AG09319 (cell line): Measurements from ENCODE around the gene KRT82.

Experiments used
- DNase-seq: peaks from one replicate; pipeline ENCODE4 v3.0.0-alpha.2; 2010; ENCODE audit warnings: low read depth; ENCODE audit errors: extremely low read depth
- CTCF ChIP-seq: IDR thresholded peaks from 2 replicates; pipeline ENCODE4 v1.5.1; 2011; ENCODE audit warnings: low read depth, mild to moderate bottlenecking, inconsistent platforms, low read length, moderate library complexity

KRT82 gene

GRCh38 chr12:52400906-52401305 lies 5.2 kb downstream of the KRT82 start:
- no peak for DNase-seq
- TF ChIP-seq CTCF = no peak

GRCh38 chr12:52399756-52400155 lies 6.4 kb downstream of the KRT82 start:
- no peak for DNase-seq
- TF ChIP-seq CTCF = no peak

- no peak for TF ChIP-seq CTCF
- DNase-seq = no peak
Observed at GRCh38 chr12:52398176-52398575, 8.0 kb downstream of the KRT82 start.

- no peak for DNase-seq
Observed at GRCh38 chr12:52396656-52397055, 9.5 kb downstream of the KRT82 start.

GRCh38 chr12:52395761-52396434 lies 10.2 kb downstream of the KRT82 start:
- no peak for TF ChIP-seq CTCF
- DNase-seq = no peak

More at GRCh38 chr12:52396656-52397055, 9.5 kb downstream of the KRT82 start:
- no peak for TF ChIP-seq CTCF

GRCh38 chr12:52394836-52395405 lies 11.2 kb downstream of the KRT82 start:
- TF ChIP-seq CTCF = no peak
- no peak for DNase-seq

GRCh38 chr12:52392465-52393007 lies 13.6 kb downstream of the KRT82 start:
- DNase-seq = no peak
- TF ChIP-seq CTCF = no peak
